Measurements from ENCODE around the gene GLTP. TPM values are rescaled to one million over a fixed set of nuclear protein-coding genes. Genes with fewer than 3 reads are reported as not detected.

Gene GLTP
- total and polyA plus RNA-seq, 3 donors from 2014 or later: 20.0 to 27.1 (median 23.1) TPM

- Histone ChIP-seq H3K4me3 (no peak overlapping the region), H3K4me1 (peaks cover 4% of the 10 kb centered on the region), H3K36me3 (ENCODE audit: low read depth, missing control alignments) (no peaks in the 10 kb centered on the region), H3K9me3 (no peaks in the 10 kb centered on the region), H3K27me3 (no peaks in the 10 kb centered on the region), H3K27ac (no peak overlapping the region)
- no peak for DNase-seq
- intact Hi-C loops (cut with DNase I; ENCODE audit: low total_unique reads): loop anchor here (10.0 kb wide), 1 partner anchor 72 kb away; no protein-coding TSS in a partner anchor
- no peak for TF ChIP-seq POLR2A (IDR thresholded peaks at IDR 0.05)
- TF ChIP-seq, protein P1, sequence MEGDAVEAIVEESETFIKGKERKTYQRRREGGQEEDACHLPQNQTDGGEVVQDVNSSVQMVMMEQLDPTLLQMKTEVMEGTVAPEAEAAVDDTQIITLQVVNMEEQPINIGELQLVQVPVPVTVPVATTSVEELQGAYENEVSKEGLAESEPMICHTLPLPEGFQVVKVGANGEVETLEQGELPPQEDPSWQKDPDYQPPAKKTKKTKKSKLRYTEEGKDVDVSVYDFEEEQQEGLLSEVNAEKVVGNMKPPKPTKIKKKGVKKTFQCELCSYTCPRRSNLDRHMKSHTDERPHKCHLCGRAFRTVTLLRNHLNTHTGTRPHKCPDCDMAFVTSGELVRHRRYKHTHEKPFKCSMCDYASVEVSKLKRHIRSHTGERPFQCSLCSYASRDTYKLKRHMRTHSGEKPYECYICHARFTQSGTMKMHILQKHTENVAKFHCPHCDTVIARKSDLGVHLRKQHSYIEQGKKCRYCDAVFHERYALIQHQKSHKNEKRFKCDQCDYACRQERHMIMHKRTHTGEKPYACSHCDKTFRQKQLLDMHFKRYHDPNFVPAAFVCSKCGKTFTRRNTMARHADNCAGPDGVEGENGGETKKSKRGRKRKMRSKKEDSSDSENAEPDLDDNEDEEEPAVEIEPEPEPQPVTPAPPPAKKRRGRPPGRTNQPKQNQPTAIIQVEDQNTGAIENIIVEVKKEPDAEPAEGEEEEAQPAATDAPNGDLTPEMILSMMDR (IDR thresholded peaks at IDR 0.05): no peak
These were observed 3.9 kb downstream of the GLTP start for GRCh38 chr12:109876406-109876805.

- Histone ChIP-seq H3K9me3 (no peaks in the 10 kb centered on the region), H3K4me1 (peaks cover 4% of the 10 kb centered on the region), H3K27me3 (no peaks in the 10 kb centered on the region), H3K36me3 (ENCODE audit: low read depth, missing control alignments) (no peaks in the 10 kb centered on the region), H3K27ac (no peak overlapping the region), H3K4me3 (no peak overlapping the region)
- intact Hi-C loops (cut with DNase I; ENCODE audit: low total_unique reads): loop anchor here (10.0 kb wide), 1 partner anchor 71 kb away; no protein-coding TSS in a partner anchor
- WGBS, 2 donors: 88 to 89% methylated on average over 6 of the region's 6 CpGs
- TF ChIP-seq, protein P1 (IDR thresholded peaks at IDR 0.05): no peak
- TF ChIP-seq POLR2A (IDR thresholded peaks at IDR 0.05): no peak
- no peak for DNase-seq
These were observed 4.7 kb downstream of the GLTP start for GRCh38 chr12:109875572-109876131.

DNA sequence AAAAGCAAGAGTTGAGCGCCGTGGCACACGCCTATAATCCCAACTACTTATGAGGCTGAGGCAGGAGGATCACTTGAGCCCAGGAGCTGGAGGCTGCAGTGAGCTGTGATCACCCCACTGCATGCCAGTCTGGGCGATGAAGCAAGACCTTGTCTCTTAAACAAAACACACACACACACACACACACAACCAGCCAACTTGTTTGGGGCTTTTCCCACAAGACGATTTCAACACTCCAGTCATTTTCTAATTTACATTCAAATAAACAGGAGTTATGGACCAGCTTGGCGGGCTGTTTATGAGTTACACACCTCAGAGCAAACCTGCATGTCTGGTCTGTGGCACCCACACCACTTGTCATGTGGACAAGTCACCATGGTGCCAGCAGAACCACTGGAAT, 6.7 kb downstream of the GLTP start:
- Histone ChIP-seq H3K36me3 (ENCODE audit: low read depth, missing control alignments) (no peaks in the 10 kb centered on the region), H3K4me3 (no peak overlapping the region), H3K27ac (no peak overlapping the region), H3K27me3 (no peaks in the 10 kb centered on the region), H3K4me1 (no peaks in the 10 kb centered on the region), H3K9me3 (no peaks in the 10 kb centered on the region)
- TF ChIP-seq, protein P1 (IDR thresholded peaks at IDR 0.05): no peak
- TF ChIP-seq POLR2A (IDR thresholded peaks at IDR 0.05): no peak
- intact Hi-C loops (cut with DNase I; ENCODE audit: low total_unique reads): loop anchor here (10.0 kb wide), 1 partner anchor 69 kb away; no protein-coding TSS in a partner anchor
- 95 to 98% methylated on average over 5 to 6 of the region's 6 CpGs for WGBS, 2 donors
- no peak for DNase-seq

DNA sequence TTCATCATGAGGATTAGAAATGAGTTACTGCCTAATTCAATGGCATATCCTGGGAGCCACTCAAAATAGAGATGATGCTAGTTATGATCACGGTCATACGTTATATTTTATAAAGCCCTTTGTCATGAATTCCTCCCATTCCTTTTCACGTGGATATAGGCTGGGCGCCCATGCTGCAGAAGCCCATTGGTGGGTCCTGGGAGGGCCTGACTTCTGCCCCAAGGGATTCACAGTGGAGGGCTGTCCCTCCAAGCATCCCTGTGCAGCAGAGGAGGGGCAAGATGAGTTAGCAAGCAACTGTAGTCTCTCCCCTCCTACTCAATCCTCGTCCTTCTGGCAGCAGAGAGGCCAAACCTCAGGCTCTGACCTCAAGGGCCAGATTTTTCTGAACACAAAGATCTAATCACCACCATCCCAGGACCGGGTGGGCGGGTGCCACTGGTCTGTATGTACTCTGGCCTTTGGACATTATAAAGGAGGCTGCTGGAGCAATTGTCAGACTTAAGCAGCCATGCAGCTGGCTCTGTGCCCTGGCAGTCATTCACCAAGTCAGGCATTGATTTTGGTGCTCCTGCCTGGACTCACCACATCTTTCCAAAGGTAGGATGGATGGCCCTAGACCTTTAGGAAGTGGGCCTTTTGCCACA, 8.6 kb downstream of the GLTP start:
- no peak overlapping the region for H3K27ac ChIP-seq

More for the DNA sequence above, 8.6 kb downstream of the GLTP start:
- no peaks in the 10 kb centered on the region for H3K36me3 ChIP-seq (ENCODE audit: low read depth, missing control alignments)
- no peaks in the 10 kb centered on the region for H3K4me1 ChIP-seq
- WGBS, 2 donors: 79 to 87% methylated on average over 6 to 7 of the region's 7 CpGs
- intact Hi-C loops (cut with DNase I; ENCODE audit: low total_unique reads): loop anchor here (10.0 kb wide), 1 partner anchor 67 kb away; no protein-coding TSS in a partner anchor
- no peaks in the 10 kb centered on the region for H3K9me3 ChIP-seq
- no peaks in the 10 kb centered on the region for H3K27me3 ChIP-seq
- TF ChIP-seq POLR2A (IDR thresholded peaks at IDR 0.05): no peak
- TF ChIP-seq, protein P1 (IDR thresholded peaks at IDR 0.05): no peak
- H3K4me3 ChIP-seq: no peak overlapping the region
- no peak for DNase-seq
